Stimulated activated CD4-positive, alpha-beta T cell treated with anti-CD3 and anti-CD28 coated beads, Interleukin-4, amount 100 ng/mL, for 1 hour (primary cell): ENCODE data around the gene SAMD4B.

Experiments
- DNase-seq: peaks from one replicate; pipeline ENCODE4 v3.0.0-alpha.2; 2020

Gene SAMD4B

DNA sequence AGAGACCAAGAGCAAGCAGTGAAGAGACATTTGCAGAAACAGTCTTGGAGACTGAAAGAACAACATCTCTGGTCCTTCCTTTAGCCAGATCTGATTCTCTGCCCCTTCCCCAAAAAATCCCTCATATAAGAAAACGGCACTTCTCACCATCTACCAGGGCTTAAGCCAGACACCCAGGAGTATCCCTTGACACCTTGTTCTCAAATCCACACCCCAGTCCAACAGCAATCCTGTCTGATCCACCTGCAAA, 68.5 kb downstream of the SAMD4B start:
- DNase-seq: no peak

DNA sequence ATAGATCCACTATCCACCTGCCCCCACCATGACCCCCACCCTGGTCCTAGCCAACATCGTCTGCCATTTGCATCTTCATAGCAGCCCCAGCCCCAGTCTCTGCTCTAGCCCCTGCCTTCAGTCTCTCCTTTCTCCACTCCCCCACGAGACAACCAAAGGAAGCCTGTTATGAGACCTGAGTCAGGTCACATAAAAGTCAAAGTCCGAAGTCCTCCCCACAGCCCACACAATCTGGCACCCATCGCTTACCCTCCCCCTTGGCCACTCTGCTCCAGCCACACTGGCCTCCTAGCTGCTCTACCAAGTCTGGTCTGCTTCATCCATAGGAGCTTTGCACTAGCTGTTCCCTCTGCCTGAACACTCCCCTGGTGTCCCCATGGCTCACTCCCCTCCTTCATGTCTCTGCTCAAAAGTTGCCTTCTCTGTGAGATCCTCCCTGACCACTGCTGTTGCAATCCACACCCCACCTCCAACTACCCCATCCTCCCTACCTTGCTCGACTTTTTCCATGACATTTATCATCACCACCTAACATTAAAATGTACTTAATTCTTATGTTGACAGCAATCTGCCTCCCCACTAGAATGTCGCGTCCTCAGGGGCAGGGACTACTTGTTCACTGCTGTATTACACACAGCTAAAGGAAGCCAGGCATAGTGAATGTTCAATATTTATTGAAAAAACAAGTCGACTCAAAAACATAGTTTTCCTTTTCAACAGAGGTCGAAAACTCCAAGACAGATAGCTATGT, 69.0 kb downstream of the SAMD4B start:
- DNase-seq: no peak

DNA sequence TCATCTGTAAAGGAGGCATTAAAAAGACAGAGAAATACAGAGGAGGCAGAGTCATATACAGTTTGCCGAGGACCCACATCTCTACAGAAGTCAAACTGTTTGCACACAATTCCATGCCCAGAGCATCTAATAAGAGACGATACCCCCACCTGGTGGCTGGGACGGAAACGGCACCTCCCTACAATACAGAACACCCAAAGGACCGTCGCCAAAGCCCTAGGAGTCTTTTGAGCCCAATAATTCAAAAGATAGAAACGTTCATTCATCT, 69.5 kb downstream of the SAMD4B start:
- peak; percentile 89 for DNase-seq

DNA sequence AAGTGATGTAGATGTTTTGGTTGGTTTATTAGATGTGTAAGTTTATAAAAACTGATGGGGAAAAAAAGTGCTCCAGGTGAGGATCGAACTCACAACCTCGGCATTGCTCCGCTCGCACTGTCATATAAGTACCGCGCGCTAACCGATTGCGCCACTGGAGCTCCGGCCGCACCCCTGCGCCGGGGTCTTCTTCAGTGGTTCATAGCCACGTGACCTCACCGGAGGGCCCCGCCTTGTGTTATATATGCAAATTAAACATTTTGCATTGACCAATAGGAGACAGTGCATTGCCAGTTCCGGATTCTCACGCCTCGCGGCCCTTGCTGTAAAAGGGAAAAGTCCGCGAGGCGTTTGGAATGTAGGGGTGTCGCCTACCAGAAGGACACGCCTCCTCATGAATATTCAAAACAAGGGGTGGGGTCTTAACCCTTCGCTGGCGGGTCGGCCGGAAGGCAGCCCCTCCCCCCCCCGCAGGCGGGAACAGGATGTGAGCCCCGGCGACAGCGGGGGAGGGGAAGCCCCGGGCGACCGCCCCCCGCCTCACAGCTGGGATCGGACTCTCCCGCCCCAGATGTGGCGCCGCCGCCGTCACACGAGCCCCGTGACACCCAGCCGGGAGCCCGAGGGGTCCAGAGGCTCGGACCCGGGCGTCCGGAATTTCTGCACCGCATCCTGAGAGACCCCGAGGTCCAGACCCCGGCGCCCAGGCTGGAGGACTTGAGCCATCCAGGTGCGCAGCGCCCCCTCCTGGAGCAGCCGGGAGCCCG, 70.1 kb downstream of the SAMD4B start, which contains the start of gene PLEKHG2:
TSS of gene PLEKHG2 (plus strand) at position 570 of the 767 bp plus-strand sequence. CDS start 1,418 bp downstream, outside the sequence.
- peak; percentile 95 for DNase-seq

DNA sequence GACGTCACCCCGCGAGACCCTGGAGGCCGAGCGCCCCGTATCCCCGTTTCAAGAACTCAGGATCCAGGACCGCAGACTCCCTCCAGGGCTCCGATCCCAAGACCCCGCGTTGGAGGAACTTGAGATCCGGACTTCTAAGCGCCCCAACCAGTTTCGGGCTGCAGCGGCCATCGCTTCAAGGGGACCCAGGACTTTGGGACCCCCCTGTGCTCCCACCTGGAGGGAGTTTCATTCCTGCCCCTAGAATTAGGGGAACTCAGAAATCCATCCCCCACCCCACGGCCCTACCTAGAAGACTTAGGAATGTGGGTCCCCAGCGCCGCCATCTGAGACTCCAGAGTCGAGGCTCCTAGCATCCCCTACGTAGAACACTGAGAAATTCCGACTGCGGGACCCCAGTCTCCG, 70.6 kb downstream of the SAMD4B start:
- no peak for DNase-seq

DNA sequence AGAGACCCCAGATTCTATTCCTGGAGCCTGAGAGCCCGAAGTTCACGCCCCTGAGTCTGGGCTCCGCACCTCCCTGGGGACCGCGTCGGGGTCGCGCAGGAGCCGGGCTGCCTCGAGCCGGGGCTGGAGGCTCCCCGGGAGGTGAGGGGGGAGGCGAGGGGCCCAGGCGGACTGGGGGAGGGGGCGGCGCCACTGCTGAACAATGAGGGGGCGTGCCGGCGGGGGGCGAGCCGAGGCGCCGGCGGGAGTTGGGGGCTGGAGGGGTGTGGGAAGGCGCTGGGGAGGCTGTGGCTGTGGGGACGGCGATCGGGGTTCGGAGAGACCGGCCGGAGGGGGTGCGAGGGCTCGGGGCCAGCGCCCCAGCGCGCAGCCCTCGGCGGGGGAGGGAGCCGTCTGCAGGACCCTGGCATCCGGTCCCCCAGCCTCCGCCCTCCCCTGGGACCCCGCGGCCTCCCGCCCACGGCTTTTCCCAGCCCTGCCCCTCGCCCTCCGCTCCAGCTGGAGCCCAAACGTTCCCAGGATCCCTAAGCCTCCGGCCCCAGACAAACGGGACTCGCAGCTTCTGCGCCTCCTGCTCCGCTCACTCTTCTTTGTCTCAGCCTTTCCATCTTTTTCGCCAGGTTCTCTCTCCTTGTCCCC, 71.2 kb downstream of the SAMD4B start:
- DNase-seq: no peak

DNA sequence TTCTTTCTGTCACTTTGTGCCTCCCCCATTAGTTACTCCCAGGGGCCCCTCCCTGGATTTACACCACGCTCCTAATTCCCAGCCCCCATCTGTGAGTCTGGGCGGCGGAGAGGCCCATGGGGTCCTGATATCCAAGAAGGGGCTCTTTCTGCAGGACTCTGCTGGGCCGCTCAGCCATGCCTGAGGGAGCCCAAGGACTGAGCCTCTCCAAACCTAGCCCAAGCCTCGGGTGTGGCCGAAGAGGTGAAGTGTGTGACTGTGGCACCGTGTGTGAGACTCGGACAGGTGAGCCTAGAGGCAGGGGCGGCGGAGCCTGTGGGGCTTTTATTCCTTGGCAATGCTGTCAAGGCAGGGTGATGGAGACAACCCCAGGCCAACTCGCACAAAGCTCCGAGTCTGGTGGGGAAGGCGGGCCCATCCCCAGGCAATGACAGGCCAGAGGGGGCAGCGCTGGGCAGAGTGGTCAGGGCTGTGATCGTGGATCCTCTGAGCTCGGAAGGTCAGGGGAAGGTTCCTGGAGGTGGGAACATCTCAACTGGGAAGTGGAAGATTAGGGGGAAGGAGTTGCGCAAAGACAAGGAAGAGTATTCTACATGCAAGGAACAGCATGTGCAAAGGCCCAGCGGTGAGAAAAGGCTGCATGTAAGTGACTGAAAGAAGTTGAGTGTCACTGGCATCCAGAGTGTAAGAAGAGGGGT, 71.8 kb downstream of the SAMD4B start:
- no peak for DNase-seq

DNA sequence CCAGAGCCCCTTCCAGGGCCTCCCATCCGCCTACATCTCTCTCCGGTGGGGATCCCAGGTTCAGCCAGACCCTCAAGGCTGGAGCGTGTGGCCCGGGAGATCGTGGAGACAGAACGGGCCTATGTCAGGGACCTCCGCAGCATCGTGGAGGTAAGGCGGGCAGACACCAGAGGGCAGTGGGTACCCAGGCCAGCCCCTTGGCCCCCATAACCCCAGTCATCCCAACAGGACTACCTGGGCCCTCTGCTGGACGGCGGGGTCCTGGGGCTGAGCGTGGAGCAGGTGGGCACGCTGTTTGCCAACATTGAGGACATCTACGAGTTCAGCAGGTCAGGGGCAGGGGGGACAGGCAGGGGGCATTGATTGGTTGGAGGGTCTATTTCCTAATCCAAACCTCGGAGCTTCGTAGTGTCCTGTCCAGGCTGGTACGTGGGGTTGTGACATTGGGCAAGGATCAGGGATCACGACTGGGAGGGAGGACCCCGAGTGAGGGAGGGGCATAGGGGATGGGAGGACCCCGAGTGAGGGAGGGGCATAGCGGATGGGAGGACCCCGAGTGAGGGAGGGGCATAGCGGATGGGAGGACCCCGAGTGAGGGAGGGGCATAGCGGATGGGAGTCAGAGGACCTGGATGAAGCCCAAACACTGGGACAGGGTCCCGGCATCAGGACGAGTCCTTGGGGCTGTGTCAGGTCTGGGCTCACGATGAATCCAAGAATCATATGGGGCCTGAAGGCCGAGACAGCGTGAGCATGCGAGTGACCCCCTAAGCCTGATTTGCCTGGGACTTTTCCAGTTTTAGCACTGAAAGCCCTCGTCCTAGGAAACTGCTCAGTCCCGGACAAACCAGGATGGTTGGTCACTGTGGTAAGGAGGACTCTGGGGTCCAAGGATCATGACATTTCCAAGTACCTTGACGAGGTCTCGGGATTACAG, 73.2 kb downstream of the SAMD4B start:
- DNase-seq: no peak

DNA sequence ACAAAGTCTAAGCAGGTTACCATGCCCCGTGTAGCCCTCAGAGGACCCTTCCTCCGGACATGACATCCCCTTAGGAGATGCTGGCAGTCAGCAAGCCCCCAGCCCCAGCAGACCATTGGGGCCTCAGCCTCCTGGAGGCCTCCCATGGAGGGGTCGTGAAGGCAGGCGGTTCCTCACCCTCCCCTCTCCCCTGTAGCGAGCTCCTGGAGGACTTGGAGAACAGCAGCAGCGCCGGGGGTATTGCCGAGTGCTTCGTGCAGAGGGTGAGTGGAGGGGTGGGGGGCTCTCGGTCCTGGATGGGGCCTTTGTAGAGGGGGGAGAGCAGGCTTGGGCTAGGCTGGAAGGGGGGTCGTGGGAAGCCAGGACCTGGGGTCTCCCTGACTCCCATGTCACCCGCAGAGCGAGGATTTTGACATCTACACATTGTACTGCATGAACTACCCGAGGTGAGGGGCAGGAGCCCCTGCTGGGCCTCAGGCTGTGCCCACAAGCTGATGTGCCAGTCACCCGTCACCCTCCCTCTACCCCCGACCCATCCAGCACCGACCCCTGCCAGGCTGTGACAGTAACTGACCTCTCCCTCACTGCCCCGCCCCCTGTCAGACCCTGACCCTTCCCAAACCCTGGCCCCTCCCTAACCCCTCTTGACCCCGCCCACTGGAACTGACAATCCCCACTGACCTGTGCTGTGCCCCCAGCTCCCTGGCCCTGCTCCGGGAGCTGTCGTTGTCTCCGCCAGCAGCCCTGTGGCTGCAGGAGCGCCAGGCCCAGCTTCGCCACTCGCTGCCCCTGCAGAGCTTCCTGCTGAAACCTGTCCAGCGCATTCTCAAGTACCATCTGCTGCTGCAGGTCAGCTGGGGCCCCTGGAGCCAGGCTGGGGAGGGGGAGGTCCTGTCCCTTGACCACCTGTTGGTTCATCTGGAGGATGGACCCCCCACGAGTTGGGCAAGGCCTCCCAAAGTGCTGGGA, 74.2 kb downstream of the SAMD4B start:
- no peak for DNase-seq

DNA sequence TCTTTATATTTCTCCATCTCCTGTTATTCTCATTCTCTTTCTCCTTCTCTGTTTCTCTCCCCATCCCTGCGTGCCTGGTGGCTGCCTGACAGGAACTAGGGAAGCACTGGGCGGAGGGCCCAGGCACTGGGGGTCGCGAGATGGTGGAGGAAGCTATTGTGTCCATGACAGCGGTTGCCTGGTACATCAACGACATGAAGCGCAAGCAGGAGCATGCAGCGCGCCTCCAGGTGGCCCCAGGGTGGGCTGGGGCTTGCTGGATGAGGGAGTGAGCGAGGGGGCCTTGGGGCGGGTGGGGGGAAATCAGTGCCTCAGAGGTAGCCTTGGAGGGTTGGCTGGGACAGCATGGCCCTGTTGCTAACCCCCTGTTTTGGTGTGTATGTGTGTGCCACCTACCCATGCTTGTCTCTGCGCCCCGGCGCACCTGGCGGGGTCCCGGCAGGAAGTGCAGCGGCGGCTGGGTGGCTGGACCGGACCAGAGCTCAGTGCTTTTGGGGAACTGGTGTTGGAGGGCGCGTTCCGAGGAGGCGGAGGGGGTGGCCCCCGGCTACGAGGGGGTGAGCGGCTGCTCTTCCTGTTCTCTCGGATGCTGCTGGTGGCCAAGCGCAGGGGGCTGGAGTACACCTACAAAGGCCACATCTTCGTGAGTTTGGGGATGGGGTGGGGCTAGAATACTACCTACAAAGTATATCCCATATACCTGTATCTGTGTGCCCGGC, 75.4 kb downstream of the SAMD4B start:
- DNase-seq: no peak

DNA sequence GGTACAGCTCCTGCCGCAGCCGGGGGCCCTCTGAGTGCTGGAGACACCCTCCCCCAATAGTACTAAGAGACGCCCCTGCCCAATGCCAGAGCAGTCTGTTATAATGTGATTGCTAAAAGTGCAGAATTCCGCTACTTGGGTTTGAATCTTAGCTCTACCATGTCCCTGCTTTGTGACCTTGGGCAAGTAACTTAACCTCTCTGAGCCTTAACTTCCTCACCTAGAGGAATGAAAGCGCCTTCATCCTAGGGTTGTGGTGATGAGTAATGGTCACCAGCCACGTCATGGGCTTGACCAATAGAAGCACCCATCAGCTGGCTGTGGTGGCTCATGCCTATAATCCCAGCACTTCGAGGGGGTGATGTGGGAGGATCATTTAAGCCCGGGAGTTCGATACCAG, 76.8 kb downstream of the SAMD4B start:
- DNase-seq: no peak

DNA sequence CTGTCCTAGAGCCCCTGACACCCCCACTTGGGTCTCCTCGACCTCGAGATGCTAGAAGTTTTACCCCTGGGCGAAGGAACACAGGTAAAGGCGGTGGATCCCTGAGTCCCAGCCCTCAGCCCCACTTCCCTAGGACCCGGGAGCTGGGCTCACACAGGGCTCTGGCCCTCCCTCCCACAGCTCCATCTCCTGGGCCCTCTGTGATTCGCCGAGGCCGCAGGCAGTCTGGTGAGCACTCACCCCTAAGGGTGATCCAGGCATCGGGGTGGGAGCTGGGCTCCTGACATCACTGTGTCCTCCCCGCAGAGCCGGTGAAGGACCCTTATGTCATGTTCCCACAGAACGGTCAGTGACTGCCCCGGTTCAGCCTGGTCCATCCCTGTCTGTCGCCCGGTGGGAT, 78.5 kb downstream of the SAMD4B start:
- DNase-seq: no peak

DNA sequence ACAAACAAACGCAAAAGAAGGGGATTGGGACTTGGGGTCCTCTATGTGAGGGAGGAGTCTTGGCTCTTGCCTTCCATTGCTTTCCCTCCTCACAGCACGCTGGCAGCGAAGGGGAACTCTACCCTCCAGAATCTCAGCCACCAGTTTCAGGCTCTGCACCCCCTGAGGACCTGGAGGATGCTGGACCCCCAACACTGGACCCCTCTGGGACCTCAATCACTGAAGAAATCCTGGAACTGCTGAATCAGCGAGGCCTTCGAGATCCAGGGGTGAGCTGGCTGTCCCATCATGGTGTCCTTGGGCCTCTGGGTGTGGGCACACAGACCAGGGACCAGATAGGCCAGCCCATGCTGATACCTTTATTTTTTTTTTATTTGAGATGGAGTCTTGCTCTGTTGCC, 79.8 kb downstream of the SAMD4B start:
- no peak for DNase-seq

DNA sequence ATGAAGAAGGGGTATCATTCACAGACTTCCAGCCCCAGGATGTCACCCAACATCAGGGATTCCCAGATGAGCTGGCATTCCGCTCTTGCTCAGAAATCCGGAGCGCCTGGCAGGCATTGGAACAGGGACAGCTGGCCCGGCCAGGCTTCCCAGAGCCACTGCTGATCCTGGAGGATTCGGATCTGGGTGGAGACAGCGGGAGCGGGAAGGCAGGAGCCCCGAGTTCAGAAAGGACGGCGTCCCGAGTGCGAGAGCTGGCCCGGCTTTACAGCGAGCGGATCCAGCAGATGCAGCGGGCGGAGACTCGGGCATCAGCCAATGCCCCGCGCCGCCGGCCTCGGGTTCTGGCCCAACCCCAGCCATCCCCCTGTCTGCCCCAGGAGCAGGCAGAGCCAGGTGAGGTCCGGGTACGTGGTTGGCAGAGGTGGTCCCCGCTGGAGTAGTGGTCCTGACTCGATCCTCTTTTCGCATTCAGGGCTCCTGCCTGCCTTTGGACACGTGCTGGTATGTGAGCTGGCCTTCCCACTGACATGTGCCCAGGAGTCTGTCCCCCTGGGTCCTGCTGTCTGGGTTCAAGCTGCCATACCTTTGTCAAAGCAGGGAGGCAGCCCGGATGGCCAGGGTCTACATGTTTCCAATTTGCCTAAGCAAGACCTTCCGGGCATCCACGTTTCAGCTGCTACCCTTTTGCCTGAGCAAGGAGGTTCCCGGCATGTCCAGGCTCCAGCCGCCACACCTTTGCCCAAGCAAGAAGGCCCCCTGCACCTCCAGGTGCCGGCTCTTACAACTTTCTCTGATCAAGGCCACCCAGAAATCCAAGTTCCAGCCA, 81.3 kb downstream of the SAMD4B start:
- DNase-seq: no peak

DNA sequence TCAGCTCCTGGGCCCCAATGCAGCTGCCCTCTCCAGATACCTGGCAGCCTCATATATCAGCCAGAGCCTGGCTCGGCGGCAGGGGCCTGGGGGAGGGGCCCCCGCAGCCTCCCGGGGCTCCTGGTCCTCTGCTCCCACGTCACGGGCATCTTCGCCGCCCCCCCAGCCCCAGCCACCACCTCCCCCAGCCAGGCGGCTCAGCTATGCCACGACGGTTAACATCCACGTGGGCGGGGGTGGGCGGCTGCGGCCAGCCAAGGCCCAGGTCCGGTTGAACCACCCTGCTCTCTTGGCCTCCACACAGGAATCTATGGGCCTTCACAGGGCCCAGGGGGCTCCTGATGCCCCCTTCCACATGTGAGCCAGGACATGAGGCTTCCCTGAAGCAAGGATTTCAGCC, 82.7 kb downstream of the SAMD4B start:
- no peak for DNase-seq

DNA sequence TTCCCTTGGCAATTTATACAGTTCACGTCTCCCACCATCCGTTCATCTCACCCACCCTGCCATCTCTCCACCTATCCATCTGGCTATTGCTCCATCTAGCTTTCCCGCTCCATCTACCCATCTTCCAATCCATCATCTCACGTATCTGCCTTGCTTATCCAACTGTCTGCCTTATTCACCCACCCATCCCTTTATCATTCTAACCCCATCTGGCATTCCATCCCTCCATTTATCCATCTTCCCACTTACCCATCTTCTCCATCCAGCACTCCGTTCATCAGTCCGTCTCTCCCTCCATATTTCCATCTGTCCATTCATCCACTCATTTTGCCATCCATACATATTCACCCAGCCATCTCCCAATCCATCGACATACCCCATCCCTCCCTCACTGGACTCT, 83.5 kb downstream of the SAMD4B start:
- no peak for DNase-seq

DNA sequence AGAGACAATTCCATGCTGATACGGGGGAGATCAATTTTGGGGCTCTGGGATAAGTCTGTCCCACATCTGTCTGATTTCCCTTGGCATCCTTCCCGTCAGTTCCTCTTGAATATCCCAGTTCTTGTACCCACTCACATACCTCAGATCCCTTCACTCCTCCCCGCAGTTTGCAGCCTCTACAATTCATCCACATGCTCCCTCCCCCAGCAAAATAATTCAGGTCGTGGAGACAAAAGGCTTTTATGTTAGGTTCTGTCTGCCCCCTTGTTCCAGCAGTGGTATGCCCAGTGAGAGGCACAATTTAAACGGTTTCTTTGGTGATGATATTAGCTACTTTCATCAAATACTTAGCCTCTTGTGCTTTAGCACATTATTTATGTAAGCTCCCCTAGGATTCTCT, 83.9 kb downstream of the SAMD4B start:
- DNase-seq: no peak

DNA sequence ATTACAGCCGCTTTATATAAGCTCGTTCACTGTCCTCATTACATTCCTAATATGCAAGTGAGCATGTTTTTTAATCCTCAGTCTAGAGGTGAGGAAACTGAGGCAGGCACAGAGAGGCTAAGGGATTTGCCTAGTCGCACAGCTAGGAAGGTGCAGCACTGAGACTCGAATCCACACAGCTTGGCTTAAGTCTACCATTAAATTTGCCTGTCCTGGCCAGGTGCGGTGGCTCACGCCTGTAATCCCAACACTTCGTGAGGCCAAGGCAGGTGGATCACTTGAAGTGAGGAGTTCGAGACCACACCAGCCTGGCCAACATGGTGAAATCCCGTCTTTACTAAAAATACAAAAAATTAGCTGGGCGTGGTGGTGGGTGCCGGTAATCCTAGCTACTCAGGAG, 85.5 kb downstream of the SAMD4B start:
- DNase-seq: no peak

DNA sequence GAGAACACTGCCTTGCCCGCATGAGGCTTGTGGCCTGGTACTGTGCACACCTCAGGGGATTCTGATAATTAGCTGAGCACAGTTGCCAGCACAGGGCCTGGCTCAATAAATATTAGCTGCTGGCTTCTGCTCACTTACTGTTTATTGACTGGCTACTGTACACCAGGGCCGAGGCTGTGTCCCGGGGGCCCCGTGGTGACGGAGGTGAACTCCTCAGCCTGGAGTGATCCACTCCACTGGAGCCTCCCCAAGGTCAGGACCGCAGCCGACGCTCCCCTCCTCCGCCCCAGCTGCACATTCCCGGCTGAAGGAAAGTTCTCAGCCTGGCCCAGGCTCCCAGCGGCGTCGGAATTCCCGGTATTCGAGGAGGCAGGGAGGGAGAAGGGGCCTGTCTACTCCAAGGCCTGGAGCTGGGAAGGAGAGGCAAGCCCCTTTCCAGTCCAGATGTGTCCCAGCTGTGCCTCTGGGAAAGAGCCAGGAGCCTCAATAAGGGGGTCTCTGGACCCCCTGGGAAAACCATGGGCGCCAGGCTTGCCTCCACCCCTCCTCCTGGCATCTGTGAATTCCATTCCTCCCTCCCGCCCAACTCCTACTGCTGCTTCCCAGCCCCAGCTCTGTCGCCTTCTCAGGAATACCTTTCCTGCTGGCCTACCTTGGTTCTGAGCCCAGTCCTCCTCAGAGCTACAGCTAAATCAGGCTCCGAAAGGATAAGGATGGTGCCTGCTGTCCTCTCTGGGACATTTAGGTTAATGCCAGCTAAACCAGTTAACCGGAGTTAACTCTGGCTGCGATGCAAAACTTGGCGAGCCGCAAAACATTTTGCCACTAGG, 86.3 kb downstream of the SAMD4B start:
- DNase-seq: no peak
